Psoas muscle (tissue), 8 donors: Measurements from ENCODE around the gene EIF2B5. TPM values are rescaled to one million over a fixed set of nuclear protein-coding genes. Genes with fewer than 3 reads are reported as not detected.

Source experiments
- ATAC-seq, 4 donors: fragments of 200-7000 bp; cut with Tn5 transposase; one replicate each; pipeline ENCODE4 v1.9.1; 2020; ENCODE audit warnings: moderate library complexity in 3 of 4, mild to moderate bottlenecking in 2 of 4
- DNase-seq, 2 donors: peaks; one replicate each; pipeline ENCODE4 v3.0.0-alpha.2; 2020
- H3K27ac ChIP-seq: fragments of 200-600 bp; one replicate; pipeline ENCODE4 v1.8.0; 2022
- H3K27me3 ChIP-seq, 3 donors: fragments of 200-600 bp in 1 of 3; one replicate each; pipeline versions ENCODE4 v1.6.1 to v1.8.0; 2013 to 2022; ENCODE audit warnings: low read length in 2 of 3, mild to moderate bottlenecking in 2 of 3, moderate library complexity in 1 of 3; ENCODE audit not compliant: insufficient read depth in 3 of 3
- H3K36me3 ChIP-seq, 2 donors: fragments of 200-600 bp in 1 of 2; one replicate each; pipeline versions ENCODE4 v1.6.1 to v1.8.0; 2013 to 2022; ENCODE audit warnings: low read depth in 1 of 2, mild to moderate bottlenecking in 1 of 2, moderate library complexity in 1 of 2; ENCODE audit not compliant: insufficient read depth in 1 of 2
- H3K4me1 ChIP-seq: fragments of 200-600 bp; one replicate; pipeline ENCODE4 v1.8.0; 2022
- H3K4me3 ChIP-seq: fragments of 200-600 bp; one replicate; pipeline ENCODE4 v1.8.0; 2022; ENCODE audit warnings: mild to moderate bottlenecking
- H3K9me3 ChIP-seq: fragments of 200-600 bp; one replicate; pipeline ENCODE4 v1.8.0; 2022
- CTCF ChIP-seq: fragments of 200-600 bp; IDR thresholded peaks from one replicate; pipeline ENCODE4 v1.8.0; 2022; ENCODE audit warnings: antibody characterized with exemption
- WGBS, 3 donors: extraction: QIAGEN DNeasy Blood & Tissue Kit; methylation state at CpG; one replicate each; pipeline versions ENCODE4 v1.1.6 to v1.1.7; 2013; 5-methylcytosine and 5-hydroxymethylcytosine counted together
- intact Hi-C, 2 donors: fragments of 100-400 bp; cut with DNase I; formaldehyde crosslinking; loops; one replicate each; pipeline versions ENCODE4 v1.11.0 to v1.14.2; 2022
- polyA plus RNA-seq, 3 donors: library from polyadenylated mRNA; stranded (reverse); fragments of 200-250 nt; gene quantifications; one replicate each; pipeline ENCODE4 v1.2.3, GENCODE V29; 2013
- total RNA-seq, 4 donors: library from RNA; stranded (reverse); fragmentation: NEBNext Ultra II Directional in 2 of 4; extraction: Animal tissue kit (Norgen Biotek cat#: 25700) in 2 of 4; gene quantifications; one replicate each; pipeline versions ENCODE4 v1.2.1 to v1.2.4, GENCODE V29; 2021 to 2023
- donor health status: healthy with polysubstance abuse.
- donor health status: DM: no; HTN: no; CAD: no; lungs with moderate emphysema.
- donor health status: Bipolar disorder and iron deficiency.
- donor health status: healthy.
- donor health status: DM: yes; HTN: yes; CAD: no.
- donor health status: DM: no; HTN: no; CAD: no.
- donor health status: DM: no; HTN: no; CAD: no.
- donor health status: DM: yes; HTN: yes; CAD: no.

EIF2B5 gene
- total and polyA plus RNA-seq, 7 donors, result 44.0 to 101 (median 55.1) TPM

DNA sequence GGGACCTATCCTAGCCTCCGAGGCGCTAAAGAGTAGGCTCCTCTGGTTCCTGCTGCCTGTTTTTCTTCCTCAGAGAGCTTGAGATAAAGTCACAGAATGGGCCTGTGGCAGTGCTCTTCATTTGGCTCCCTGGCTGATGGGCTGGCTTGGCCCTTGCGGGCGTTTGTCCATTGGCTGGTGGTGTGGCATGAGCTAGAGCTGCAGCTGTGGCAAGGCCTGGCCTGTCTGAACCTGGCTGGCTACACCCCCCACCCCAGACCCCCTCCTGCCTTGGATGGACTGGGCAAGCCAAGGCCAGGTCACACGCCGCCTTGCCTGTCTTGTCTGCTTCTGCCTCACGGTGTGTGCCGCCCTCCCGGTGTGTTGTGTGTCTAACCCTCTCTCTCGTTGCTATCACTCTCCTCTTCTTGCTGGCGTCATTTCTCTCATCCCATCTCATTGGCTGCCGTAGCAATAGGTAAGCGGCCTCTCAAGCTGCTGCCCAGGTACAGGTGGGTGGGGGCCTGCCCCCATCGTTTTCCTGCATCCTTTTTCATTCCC lies 42.7 kb downstream of the EIF2B5 start:
- H3K36me3 ChIP-seq, result peaks cover 20 to 65% of the 10 kb centered on the region in 2 donors
- ATAC-seq (no peak), DNase-seq (peak in 1 of 2 donors; percentile 46)
- intact Hi-C loops, result loop anchor here (5.0 to 10.0 kb wide), 3 partner anchors 41 to 163 kb away; partner anchors contain the start of genes ABCC5 (in 1 of the 2) and EIF2B5 (in 1 of the 2)
- H3K4me3 ChIP-seq, result peak overlapping the region; percentile 15
- TF ChIP-seq CTCF, result no peak
- no peaks in the 10 kb centered on the region for H3K27me3 ChIP-seq
- H3K4me1 ChIP-seq, result peaks cover 36% of the 10 kb centered on the region
- WGBS, 3 donors, result 74 to 85% (median 83%) methylated on average over 14 of the region's 14 CpGs
- peak overlapping the region; percentile 96 for H3K27ac ChIP-seq
- no peaks in the 10 kb centered on the region for H3K9me3 ChIP-seq

DNA sequence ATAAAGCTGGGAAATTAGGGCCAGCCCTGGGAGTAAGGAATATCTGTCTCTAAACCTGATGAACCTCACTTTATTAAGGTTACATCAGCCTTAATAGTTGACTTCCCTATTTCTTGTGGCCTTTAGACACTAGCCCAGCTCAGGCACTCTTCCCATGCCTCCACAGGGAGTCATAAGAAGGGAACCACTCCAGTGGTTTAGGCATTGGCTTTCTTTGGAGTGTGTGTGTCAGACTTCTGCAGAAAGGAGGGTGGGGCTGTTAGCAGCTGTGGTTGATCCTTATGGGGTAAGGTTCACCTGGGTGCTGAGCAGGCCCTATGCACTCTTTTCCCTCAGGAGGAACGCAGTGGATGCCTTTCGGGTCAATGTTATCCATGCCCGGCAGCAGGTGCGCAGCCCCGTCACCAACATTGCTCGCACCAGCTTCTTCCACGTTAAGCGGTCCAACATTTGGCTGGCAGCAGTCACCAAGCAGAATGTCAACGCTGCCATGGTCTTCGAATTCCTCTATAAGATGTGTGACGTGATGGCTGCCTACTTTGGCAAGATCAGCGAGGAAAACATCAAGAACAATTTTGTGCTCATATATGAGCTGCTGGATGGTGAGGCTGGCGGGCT lies 43.5 kb downstream of the EIF2B5 start:
- intact Hi-C loops, result loop anchor here (5.0 to 10.0 kb wide), 3 partner anchors 41 to 164 kb away; partner anchors contain the start of genes ABCC5 (in 1 of the 2) and EIF2B5 (in 1 of the 2)
- no peak overlapping the region for H3K27ac ChIP-seq
- no peaks in the 10 kb centered on the region for H3K27me3 ChIP-seq
- ATAC-seq, result no peak
- no peak overlapping the region for H3K4me3 ChIP-seq
- TF ChIP-seq CTCF, result no peak
- WGBS, 3 donors, result 85 to 92% (median 86%) methylated on average over 13 of the region's 13 CpGs
- no peaks in the 10 kb centered on the region for H3K9me3 ChIP-seq
- H3K36me3 ChIP-seq, result peaks cover 24 to 67% of the 10 kb centered on the region in 2 donors
- peaks cover 32% of the 10 kb centered on the region for H3K4me1 ChIP-seq
- peak in 1 of 2 donors; percentile 33 for DNase-seq

DNA sequence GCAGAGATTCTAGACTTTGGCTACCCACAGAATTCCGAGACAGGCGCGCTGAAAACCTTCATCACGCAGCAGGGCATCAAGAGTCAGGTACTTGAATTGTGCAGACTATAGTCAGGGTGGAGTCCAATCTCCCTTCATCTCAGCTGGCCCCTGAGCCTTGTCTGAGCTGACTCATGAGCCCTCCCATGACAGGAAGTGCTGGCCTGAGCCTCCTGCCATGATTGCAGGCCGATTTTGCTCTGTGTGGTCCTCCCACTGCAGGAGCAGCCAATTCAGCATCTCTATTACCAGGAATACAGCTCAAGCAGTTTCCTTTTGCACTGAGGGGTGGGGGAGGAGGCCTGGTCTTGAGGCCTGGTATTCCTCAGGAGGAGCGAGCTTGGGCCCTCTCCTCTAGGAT lies 45.0 kb downstream of the EIF2B5 start:
- Histone ChIP-seq H3K27ac (no peak overlapping the region), H3K9me3 (no peaks in the 10 kb centered on the region), H3K4me1 (peaks cover 30% of the 10 kb centered on the region), H3K27me3 (no peaks in the 10 kb centered on the region), H3K4me3 (no peak overlapping the region), H3K36me3 (peaks cover 26 to 79% of the 10 kb centered on the region in 2 donors)
- ATAC-seq (no peak), DNase-seq (no peak)
- 83 to 94% (median 92%) methylated on average over 6 of the region's 6 CpGs for WGBS, 3 donors
- intact Hi-C loops, result loop anchor here in 1 of 2 donors (5.0 kb wide), 1 partner anchor 38 kb away; no protein-coding TSS in a partner anchor
- TF ChIP-seq CTCF, result no peak

DNA sequence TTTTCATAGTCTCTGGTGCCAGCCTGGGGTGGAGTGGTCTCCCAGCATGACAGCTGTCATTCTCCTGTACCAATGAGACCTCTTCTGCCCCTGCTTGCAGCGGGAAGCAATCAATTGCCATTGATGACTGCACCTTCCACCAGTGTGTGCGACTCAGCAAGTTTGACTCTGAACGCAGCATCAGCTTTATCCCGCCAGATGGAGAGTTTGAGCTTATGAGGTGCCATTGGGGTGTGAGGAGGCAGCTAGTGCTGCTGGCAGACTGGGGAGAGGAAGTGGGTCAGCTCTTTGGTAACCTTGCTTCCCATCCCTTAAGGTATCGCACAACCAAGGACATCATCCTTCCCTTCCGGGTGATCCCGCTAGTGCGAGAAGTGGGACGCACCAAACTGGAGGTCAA lies 46.4 kb downstream of the EIF2B5 start:
- H3K9me3 ChIP-seq, result no peaks in the 10 kb centered on the region
- no peaks in the 10 kb centered on the region for H3K27me3 ChIP-seq
- DNase-seq (no peak), ATAC-seq (no peak)
- TF ChIP-seq CTCF, result no peak
- no peak overlapping the region for H3K4me3 ChIP-seq
- H3K27ac ChIP-seq, result no peak overlapping the region
- intact Hi-C loops, result loop anchor here in 1 of 2 donors (5.0 kb wide), 1 partner anchor 39 kb away; no protein-coding TSS in a partner anchor
- H3K4me1 ChIP-seq, result peaks cover 20% of the 10 kb centered on the region
- 95 to 97% (median 95%) methylated on average over 9 of the region's 9 CpGs for WGBS, 3 donors
- peaks cover 26 to 79% of the 10 kb centered on the region in 2 donors for H3K36me3 ChIP-seq
